ENCODE data around the gene TMOD1.

DNA sequence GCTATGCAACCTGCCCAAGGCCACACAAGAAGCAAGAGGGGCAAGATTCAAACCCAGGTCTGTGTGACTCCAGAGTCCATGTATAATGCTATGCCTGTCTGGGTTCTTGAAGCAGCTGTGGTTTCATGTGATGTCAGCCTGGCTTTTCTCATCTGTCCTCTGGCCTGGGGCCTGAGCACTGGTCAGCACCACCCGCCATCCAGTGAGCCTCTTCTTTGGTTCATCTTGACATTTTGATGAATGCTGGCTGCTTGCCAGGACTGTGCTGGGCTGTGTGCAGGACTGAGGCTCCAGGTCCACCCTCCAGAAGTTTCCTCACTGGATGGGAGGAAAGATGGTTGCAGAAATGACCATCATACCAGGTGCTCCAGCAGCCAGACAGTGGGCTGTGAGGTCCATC, 70.2 kb downstream of the TMOD1 start:
- TF ChIP-seq IRF4 (IDR thresholded peaks at IDR 0.05; ENCODE audit: low read depth, low read length): no peak
- TF ChIP-seq, protein P1, sequence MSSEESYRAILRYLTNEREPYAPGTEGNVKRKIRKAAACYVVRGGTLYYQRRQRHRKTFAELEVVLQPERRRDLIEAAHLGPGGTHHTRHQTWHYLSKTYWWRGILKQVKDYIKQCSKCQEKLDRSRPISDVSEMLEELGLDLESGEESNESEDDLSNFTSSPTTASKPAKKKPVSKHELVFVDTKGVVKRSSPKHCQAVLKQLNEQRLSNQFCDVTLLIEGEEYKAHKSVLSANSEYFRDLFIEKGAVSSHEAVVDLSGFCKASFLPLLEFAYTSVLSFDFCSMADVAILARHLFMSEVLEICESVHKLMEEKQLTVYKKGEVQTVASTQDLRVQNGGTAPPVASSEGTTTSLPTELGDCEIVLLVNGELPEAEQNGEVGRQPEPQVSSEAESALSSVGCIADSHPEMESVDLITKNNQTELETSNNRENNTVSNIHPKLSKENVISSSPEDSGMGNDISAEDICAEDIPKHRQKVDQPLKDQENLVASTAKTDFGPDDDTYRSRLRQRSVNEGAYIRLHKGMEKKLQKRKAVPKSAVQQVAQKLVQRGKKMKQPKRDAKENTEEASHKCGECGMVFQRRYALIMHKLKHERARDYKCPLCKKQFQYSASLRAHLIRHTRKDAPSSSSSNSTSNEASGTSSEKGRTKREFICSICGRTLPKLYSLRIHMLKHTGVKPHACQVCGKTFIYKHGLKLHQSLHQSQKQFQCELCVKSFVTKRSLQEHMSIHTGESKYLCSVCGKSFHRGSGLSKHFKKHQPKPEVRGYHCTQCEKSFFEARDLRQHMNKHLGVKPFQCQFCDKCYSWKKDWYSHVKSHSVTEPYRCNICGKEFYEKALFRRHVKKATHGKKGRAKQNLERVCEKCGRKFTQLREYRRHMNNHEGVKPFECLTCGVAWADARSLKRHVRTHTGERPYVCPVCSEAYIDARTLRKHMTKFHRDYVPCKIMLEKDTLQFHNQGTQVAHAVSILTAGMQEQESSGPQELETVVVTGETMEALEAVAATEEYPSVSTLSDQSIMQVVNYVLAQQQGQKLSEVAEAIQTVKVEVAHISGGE (CRISPR knock-in tag; IDR thresholded peaks at IDR 0.05): no peak
- no peak for TF ChIP-seq BHLHE40 (IDR thresholded peaks at IDR 0.05; ENCODE audit: borderline replicate concordance in 1 of 2, low read depth in 2 of 2, low read length in 1 of 2)
- TF ChIP-seq POLR2A (IDR thresholded peaks at IDR 0.05; ENCODE audit: low read depth, low read length): no peak
- TF ChIP-seq, protein P2, sequence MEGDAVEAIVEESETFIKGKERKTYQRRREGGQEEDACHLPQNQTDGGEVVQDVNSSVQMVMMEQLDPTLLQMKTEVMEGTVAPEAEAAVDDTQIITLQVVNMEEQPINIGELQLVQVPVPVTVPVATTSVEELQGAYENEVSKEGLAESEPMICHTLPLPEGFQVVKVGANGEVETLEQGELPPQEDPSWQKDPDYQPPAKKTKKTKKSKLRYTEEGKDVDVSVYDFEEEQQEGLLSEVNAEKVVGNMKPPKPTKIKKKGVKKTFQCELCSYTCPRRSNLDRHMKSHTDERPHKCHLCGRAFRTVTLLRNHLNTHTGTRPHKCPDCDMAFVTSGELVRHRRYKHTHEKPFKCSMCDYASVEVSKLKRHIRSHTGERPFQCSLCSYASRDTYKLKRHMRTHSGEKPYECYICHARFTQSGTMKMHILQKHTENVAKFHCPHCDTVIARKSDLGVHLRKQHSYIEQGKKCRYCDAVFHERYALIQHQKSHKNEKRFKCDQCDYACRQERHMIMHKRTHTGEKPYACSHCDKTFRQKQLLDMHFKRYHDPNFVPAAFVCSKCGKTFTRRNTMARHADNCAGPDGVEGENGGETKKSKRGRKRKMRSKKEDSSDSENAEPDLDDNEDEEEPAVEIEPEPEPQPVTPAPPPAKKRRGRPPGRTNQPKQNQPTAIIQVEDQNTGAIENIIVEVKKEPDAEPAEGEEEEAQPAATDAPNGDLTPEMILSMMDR (IDR thresholded peaks at IDR 0.05 in 2 of 3, conservative IDR thresholded peaks at IDR 0.05 in 1 of 3; ENCODE audit: control insufficient read depth in 2 of 3, extremely low read depth in 1 of 3, insufficient read depth in 1 of 3, low read depth in 3 of 3, low read length in 3 of 3): no peak
